DLD1 (cell line): ENCODE measurements around the gene PTH2.

Experiments used
- in situ Hi-C: cut with HindIII; loops from 2 replicates; pipeline ENCODE4 v1.10.0; 2017; ENCODE audit warnings: low sequenced_read_pairs

PTH2 gene

DNA sequence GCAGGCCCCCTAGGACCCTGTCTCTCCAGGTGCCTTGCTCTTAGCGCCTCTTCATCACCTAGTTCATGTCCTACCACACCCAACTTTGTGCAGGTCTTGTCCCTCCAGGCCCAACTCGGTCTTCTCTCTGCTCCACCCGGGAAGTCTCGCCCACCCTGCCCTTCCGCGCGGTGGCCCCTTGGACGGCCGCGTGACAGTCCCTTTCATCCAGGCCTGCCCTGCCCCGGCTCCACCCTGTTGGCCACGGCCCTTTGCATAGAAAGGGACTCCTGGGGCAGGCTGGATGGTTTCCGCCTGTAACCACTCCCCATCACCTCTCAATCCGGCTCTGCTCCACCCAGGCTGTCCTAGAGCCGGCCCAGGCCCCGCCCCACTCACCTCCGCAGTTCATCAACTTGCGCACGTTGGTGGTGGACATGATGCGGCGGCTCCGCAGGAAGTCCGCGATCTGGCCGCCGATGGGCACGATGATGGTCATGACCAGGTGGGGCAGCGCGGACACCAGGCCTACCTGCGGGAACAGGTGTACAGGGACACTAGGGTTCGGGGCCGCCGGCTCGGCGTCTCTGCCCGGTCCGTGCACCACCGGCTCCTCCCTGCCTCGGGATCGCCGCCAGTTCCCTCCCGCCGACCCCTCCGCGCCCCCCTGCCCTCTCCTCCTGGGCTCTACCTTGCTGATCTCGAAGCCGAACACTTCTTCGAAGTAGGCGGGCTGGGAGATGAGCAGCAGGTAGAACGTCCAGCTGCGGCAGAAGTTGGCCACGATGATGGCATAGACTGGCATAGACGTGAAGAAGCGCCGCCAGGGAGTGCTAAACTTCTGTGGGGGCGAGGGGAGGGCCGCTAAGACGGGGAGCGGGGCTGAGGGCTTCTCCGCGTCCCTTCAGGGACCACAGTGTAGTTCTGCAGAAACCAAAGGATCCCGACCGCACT is 9.2 kb upstream of the PTH2 start:
- in situ Hi-C loops, result no loop called here

DNA sequence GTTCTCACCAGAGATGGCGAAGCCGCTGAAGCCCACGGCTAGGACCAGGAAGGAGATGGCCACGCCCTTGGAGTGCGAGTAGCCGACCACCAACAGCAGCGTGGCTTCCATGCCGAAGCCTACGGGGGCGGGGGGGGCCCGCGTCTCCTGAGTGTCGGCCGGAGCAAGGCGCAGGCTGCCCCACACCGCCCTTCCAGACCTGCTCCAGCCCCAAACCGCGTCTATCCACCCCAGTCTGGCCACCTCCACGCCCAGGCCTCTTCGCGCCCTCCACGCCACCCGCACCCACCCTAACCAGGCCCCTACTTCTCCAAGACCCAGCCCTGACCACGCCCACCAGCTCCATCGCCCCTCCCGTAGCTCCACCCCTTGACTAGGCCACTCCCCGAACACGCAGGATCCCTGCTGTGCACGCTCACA is 8.1 kb upstream of the PTH2 start:
- in situ Hi-C loops, result no loop called here

DNA sequence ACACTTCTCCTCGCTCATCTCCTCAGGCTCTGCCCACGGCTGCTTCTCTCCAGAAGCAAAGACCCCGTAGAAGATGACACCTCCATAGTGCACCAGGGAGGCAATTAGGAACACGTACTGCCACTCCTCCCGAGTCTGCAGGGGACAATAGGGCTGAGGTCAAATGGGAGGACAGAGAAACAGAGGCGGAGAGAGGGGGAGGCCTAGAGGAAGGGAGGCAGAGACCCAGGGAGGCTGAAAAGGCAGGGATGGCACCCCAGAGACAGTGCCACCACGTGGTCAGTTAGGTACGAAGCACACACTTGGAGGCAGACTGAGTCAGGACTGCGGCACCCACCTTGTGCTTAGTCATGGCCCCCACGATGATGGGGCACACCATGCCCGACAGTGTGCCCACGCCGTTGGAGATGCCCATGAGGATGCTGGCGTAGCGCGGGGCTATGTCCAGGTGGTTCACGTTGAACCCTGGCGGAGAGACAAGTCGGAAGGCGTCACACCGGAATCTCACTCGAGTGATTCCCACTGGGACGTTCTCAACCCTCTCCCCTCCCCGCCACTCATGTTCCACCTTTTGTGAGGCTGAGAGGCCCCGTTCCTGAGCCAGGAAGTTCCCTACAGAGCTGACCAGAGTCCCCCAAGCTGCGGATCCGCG is 7.6 kb upstream of the PTH2 start:
- in situ Hi-C loops, result no loop called here

DNA sequence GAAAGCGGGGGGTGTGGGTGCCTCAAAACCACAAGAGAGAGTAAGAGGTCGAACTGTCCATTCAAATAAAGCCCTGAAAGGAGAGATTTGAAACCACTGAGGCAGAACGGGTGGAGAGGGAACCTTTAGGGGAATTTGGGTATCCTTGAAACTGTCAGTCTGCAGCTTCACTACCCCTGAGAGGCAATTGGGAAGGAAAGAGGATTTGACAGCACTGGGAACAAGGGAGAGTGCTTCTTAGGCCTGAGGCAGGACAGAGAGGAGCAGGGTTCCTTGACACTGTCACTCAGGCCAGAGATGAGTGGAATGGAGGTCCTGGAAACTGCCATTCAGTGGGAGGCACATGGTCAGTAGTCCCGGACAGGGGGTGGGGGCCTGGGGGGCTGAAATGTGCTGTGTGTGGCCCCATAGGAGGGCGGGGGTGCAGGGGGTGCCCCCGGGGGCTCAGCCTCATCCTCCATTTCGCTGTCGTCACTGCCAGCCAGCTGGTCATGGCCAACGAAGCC is 7.0 kb upstream of the PTH2 start:
- in situ Hi-C loops, result no loop called here

DNA sequence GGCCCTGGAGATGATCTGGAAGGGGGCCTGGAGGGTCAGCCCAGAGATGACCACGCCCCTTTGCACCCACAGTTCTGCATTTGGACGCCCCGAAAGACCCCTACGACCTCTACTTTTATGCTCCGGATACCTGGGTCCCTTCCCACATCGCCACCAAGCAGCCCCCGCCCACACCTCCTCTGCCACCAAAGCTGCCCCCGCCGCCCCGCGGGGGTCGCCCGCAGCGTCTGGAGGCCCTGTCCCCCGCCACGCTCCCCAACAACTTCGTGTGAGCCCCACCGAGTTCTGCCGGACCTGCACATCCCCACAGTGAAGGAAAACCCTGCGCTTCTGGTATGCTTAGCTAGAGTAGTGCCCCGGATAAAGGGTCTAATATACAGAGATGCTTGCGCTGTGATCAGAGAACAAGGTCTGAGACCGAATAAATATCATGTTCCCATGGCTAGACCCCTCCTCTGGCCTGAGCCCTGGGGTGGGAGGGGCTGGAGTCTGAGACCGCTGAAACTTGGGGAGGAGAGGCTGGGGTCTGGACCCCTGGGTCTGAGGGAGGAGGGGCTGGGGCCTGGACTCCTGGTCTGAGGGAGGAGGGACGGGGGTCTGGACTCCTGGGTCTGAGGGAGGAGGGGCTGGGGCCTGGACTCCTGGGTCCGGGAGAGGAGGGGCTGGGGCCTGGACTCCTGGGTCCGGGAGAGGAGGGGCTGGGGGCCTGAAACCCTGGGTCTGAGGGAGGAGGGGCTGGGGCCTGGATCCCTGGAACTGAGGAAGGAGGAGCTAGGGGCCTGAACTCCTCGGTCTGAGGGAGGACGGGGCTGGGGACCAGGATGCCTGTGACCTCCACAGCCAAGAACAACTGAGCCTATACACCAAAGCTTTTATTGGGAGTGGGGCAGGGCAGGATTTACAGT is 5.6 kb upstream of the PTH2 start:
- in situ Hi-C loops, result no loop called here

DNA sequence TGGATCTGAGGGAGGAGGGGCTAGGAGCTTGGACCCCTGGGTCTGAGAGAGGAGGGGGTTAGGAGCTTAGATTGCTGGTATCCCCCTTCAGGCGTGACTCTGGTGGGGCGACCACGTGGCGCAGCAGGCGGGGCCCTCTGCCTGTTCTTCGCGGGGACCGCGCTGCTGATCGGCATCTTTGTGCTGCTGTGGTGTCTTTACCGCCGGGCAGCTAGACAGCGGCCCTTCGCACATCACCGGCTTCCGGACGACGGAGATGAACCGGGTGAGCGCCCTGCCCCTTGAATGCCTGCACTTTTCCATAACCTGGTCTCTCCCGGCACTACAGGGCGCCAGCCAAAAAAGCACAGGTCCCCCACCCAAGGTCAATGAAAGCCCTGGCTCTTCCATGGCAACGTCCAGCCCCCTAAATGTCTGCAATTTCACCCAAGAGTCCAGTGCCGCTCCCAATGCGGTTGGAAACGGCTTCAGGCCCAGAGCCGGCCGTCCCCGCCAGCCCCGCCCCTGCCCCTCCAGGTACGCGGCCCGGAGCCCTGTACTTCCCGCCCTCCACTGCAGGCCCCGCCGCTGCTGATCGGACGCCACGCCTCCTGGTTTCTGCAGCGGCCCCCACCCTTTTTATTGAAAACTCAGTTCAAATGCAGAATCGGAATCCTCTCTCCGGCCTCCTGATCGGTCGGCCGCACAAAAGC is 4.8 kb upstream of the PTH2 start:
- in situ Hi-C loops, result no loop called here

DNA sequence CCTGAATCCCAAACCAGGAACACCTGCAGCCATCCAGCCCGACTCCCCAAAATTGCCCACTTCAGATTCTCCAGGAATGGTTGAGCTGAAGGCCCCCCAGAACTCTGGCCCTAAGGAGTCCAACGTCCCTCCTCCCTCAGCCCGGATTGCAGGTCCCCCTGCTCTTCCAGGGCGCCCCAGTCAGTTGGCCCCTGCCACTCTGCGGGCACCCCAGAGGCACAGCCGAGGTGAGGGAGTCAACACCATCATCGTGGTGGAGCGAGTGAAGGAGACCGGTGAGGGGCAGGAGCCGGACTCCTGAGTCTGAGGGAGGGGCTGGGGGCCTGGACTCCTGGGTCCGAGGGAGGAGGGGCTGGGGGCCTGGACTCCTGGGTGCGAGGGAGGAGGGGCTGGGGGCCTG is 4.1 kb upstream of the PTH2 start:
- in situ Hi-C loops, result no loop called here

DNA sequence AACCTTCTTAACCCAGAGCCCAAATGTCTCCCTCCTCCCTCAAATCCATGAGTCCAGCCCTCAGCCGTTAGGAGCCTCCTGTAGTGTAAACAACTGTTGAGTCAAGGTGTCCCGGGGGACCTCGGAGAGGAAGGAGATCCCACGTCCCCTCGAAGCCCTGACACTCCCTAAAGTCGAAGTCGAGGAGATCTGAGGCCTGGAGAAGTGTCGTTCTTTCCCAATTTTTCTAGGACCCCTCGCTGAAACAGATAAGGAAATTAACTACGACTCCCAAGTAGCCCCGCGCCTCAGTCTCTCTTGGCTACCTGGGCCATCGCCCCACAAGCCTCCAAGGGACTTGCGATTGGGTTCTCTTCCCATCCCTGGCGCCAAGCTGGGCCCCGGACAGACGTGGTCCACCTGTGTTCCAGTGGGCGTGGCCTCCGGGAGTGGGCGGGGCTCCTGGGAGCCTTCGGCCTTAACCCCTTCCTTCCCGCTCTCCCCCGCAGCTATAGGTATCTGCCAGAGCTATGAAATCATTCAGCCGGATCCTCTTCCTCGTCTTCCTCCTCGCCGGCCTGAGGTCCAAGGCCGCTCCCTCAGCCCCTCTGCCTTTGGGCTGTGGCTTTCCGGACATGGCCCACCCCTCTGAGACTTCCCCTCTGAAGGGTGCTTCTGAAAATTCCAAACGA is 2.8 kb upstream of the PTH2 start:
- in situ Hi-C loops, result no loop called here

DNA sequence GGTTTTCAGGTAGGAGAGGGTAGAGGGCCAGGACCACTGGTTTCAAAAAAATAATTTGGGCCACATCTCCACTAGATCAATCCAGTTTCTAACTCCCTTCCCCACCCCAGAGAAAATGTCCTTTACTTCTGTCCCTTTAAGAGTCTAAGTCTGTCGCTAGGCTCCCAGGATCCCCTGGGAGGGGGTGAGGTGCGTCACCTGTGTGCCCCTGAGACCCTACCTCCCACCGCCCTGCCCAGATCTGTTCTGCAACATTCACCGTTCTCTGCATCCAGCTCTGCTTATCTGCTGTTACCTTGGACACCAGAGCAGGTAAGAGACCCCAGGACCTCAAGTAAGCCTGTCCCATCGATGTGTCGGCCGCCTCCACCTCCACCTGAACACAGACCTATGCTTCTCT is 1.9 kb upstream of the PTH2 start, which contains the start of gene GFY:
GFY (plus strand) TSS at position 211 of the 400 bp plus-strand sequence. CDS start 1,043 bp downstream, outside the sequence.
- in situ Hi-C loops, result no loop called here

DNA sequence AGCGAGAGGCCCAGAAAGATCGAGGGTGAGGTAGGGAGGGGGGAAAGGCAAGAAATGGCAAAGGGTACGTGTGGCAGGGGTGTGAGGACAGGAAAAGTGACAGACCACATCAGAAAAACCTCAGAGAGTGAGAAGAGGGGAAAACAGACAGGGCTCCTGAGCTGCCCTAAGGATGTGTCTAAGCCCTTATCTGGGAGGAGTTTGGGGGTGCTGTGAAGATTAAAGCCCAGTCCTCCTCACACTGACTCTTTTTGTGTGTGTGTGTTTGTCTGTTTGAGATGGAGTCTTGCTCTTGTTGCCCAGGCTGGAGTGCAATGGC is 703 bp upstream of the PTH2 start:
- in situ Hi-C loops, result no loop called here

DNA sequence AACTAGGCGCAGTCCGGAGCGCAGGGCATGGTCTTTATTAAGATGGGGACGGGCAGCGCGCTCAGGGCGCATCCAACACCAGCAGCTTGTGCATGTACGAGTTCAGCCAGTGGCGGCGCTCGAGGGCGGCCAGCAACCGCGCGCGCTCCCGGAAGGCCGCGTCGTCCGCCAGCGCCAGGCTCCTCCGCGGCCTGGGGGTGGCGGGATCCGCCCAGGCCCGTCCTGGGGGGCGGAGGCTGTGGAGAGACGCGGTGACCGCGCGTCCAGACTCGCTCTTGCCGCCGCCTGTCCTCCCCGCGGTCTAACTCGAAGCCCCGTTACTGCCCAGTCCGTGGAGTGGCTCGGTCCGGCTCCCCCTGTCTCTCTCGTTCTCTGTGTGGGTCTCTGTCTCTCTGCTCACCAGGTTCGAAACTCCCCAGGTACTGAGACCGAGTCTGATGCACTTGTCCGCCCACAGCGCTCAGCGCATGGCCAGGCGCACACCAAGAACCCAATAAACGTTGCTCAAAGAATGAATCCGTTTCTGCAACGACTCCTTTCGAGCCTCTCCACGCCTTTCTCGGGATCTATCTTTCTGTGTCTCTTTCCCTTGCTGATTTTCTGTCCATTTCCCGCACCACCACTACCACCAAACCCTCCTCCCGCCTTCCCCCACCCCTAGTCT is 702 bp downstream of the PTH2 start:
- in situ Hi-C loops, result no loop called here

DNA sequence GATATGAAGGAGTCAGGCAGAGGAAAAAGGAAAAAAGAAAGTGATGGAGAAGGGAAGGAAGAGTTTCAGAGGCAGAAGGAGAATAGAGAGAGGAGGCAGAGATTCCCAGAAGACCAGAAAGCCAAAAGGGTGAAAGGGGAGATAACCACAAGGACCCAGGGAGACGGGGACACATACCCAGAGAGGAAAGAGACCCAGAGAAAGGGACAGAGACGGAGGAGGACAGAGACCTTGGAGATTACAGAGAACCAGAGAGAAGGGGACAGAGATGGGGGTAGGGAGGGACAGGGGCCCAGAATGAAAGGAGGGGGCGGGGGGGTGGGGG is 1.4 kb downstream of the PTH2 start:
- in situ Hi-C loops, result no loop called here

DNA sequence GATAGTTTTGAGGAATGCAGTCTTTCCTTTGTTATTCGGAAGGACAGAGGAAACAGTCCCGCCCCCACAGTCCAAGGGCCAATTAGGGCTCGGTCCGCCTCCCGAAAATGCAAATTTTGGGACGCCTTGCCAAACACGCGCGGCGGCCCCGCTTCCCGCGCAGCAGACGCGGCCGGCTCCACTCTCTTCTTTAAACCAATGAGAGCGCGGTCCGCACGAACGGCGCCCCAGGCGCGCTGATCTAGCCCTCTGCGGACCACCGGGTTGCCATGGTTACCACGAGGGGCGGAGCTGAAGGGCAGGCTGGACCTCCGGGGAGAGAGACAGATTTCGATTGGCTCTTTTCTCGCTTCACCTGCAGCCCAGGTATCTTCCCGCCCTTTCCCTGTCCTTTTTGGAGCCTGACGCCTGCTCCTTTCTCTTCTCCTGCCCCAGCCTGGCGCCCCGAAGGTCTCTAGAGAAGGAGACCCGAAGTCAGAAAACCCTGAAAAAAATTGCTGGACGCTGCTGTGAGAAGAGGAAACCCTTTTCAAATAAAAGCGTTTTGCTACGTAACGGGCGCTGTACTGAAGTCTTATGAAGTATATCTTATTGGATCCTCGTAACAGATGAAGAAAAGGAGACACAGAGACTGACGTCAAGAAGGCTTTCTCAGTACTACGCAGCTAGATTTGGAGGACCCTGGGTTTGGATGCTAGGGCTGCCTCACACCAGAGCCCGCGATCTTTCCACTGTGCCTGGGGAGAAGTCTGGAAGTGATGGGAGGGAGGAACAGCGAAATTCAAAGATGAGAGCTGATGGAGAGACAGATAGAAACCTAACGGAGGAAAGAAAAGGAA is 2.0 kb downstream of the PTH2 start:
- in situ Hi-C loops, result no loop called here

DNA sequence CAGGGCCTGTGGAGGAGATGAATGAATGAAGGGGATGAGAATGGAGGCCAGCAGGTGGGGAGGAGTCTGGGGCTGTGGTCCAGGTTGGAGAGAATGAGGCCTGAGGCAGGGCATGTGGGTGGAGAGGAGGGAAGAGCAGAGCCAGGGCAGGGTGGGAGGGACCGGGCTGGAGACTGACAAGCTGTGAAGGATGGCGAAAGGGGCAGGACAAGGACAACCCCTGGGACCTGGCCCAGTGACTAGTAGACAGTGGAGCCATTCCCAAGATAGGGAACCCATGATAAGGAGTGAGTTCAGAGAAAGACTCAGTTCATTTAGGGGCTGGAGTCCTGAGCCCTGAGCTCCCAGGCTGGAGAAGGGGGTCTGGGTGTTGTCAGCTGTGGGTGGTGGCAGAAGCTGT is 3.0 kb downstream of the PTH2 start:
- in situ Hi-C loops, result no loop called here

DNA sequence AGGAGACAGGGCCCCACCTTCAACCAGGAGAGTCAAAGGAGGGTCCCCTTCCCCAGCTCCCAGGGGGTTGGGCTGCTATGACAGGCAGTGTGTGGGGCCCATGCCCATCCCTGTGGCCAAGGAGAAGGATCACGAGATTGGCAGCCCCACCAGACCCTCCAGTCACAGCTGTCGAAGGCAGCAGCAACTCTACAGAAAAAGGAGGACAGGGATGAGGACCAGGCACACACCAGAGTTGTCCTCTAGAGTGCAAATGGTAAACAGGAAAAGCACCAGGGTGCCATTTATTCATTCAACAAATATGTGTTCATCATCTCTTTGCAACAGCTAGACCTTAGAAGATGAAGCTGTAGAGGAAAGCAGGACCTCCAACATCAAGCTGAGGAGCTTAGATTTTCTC is 4.1 kb downstream of the PTH2 start:
- in situ Hi-C loops, result no loop called here

DNA sequence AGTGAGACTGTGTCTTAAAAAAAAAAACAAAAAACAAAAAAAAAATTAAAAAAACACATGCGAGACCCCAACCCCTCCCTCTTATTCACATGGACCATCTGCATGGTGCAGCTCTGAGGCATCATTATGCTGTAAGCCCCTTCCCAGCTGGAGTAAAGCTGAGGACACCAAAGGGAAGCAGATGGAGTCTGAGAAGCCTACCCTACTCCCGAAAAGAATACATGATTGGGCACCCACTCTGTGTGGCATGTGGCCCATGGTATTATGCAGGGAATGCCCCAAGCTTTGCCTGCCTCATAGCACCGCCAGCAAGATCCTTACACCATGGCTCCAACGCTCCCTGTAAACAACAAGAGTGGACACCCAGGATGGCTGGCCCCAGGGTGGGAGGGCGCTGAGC is 4.7 kb downstream of the PTH2 start:
- in situ Hi-C loops, result no loop called here

DNA sequence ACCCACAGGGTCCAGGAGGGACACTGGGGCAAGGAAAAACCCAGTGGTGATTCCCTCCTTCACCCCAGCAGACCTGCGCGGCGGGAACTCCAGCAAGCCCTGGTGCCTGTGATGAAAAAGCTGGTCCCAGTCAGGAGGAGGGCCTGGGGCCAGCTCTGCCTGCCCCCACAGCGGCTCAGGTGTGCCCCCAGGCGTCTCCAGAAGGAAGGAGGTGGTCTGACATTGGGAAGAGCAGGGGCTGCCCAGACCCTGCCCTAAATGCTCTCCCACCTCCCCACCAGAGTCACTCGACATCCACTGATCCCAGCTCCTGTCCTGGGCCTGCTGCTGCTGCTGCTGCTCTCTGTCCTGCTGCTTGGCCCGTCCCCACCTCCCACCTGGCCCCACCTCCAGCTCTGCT is 6.2 kb downstream of the PTH2 start:
- in situ Hi-C loops, result no loop called here

DNA sequence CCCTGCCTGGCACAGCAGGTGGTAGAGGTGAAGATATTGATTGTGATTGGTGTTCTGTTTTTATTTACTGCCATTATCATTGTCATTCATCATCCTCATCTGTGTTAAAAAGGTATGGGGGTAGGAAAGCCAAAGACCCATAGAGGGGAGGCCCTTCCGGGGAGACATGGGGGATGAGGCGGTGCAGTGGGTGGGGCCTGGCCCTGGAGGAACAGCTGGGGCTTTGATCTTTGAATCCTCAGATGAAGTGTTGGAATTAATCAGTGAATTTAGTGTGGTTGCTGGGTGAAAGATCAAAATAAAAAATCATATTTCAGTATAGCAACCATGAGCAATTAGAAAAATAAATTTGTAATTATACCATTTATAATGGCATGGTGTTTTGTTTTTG is 7.4 kb downstream of the PTH2 start:
- in situ Hi-C loops, result no loop called here
